ENCODE results near the gene CMIP.

CMIP gene

GRCh38 chr16:81569361-81570034, 124.9 kb downstream of the CMIP start:
- CTCF ChIA-PET = no interaction called here
- DNase-seq (ENCODE audit: extremely low spot score) = no peak
- no peak for TF ChIP-seq ZNF384 (IDR thresholded peaks at IDR 0.05)
- TF ChIP-seq ARNT (IDR thresholded peaks at IDR 0.05) = no peak
- no peak for TF ChIP-seq BHLHE40 (IDR thresholded peaks at IDR 0.05; ENCODE audit: borderline replicate concordance)
- TF ChIP-seq HDGF (IDR thresholded peaks at IDR 0.05; ENCODE audit: borderline replicate concordance) = no peak
- no peak for TF ChIP-seq FOXA1 (IDR thresholded peaks at IDR 0.05)
- TF ChIP-seq ELF4 (IDR thresholded peaks at IDR 0.05) = no peak
- no peak for TF ChIP-seq NFRKB (IDR thresholded peaks at IDR 0.05)
- no peak for TF ChIP-seq FOXK2 (IDR thresholded peaks at IDR 0.05)
- no peak for TF ChIP-seq SUZ12 (IDR thresholded peaks at IDR 0.05)
- TF ChIP-seq SP1 (IDR thresholded peaks at IDR 0.05) = no peak
- POLR2A ChIA-PET = no interaction called here

- POLR2A ChIA-PET = no interaction called here
- CTCF ChIA-PET = no interaction called here
- DNase-seq (ENCODE audit: extremely low spot score) = no peak
- no peak for TF ChIP-seq SP1 (IDR thresholded peaks at IDR 0.05)
- no peak for TF ChIP-seq NFRKB (IDR thresholded peaks at IDR 0.05)
- TF ChIP-seq ZNF384 (IDR thresholded peaks at IDR 0.05) = no peak
- TF ChIP-seq BHLHE40 (IDR thresholded peaks at IDR 0.05; ENCODE audit: borderline replicate concordance) = no peak
Measured at GRCh38 chr16:81570151-81570846, 125.7 kb downstream of the CMIP start.

- no peak for TF ChIP-seq HDGF (IDR thresholded peaks at IDR 0.05; ENCODE audit: borderline replicate concordance)
- no peak for TF ChIP-seq NFRKB (IDR thresholded peaks at IDR 0.05)
- TF ChIP-seq FOXM1 (IDR thresholded peaks at IDR 0.05; ENCODE audit: borderline replicate concordance) = no peak
- no peak for TF ChIP-seq FOXK2 (IDR thresholded peaks at IDR 0.05)
- no peak for TF ChIP-seq FOXA1 (IDR thresholded peaks at IDR 0.05)
- no peak for TF ChIP-seq PKNOX1 (IDR thresholded peaks at IDR 0.05)
- no peak for TF ChIP-seq ARNT (IDR thresholded peaks at IDR 0.05)
- no peak for TF ChIP-seq SP1 (IDR thresholded peaks at IDR 0.05)
- ChIA-PET POLR2A (no interaction called here), CTCF (no interaction called here)
- DNase-seq (ENCODE audit: extremely low spot score) = no peak
Measured at GRCh38 chr16:81571175-81571574, 126.6 kb downstream of the CMIP start.

- CTCF ChIA-PET = no interaction called here
- no peak for TF ChIP-seq SP1 (IDR thresholded peaks at IDR 0.05)
- TF ChIP-seq CTBP1 (IDR thresholded peaks at IDR 0.05; ENCODE audit: borderline replicate concordance) = no peak
- POLR2A ChIA-PET = no interaction called here
- no peak for DNase-seq (ENCODE audit: extremely low spot score)
Measured at GRCh38 chr16:81571592-81572385, 127.2 kb downstream of the CMIP start.

- ChIA-PET POLR2A (no interaction called here), CTCF (no interaction called here)
- no peak for DNase-seq (ENCODE audit: extremely low spot score)
- no peak for TF ChIP-seq L3MBTL2 (conservative IDR thresholded peaks at IDR 0.05)
- no peak for TF ChIP-seq LEF1 (IDR thresholded peaks at IDR 0.05; ENCODE audit: borderline replicate concordance)
- no peak for TF ChIP-seq PKNOX1 (IDR thresholded peaks at IDR 0.05)
- TF ChIP-seq BHLHE40 (IDR thresholded peaks at IDR 0.05; ENCODE audit: borderline replicate concordance) = no peak
- no peak for TF ChIP-seq ARNT (IDR thresholded peaks at IDR 0.05)
- TF ChIP-seq HDGF (IDR thresholded peaks at IDR 0.05; ENCODE audit: borderline replicate concordance) = no peak
- TF ChIP-seq FOXA1 (IDR thresholded peaks at IDR 0.05) = no peak
- no peak for TF ChIP-seq SP1 (IDR thresholded peaks at IDR 0.05)
- no peak for TF ChIP-seq NFRKB (IDR thresholded peaks at IDR 0.05)
- TF ChIP-seq ELF4 (IDR thresholded peaks at IDR 0.05) = no peak
- no peak for TF ChIP-seq ZNF384 (IDR thresholded peaks at IDR 0.05)
- TF ChIP-seq TARDBP (IDR thresholded peaks at IDR 0.05) = no peak
- TF ChIP-seq SUZ12 (IDR thresholded peaks at IDR 0.05) = no peak
- TF ChIP-seq FOXK2 (IDR thresholded peaks at IDR 0.05) = no peak
Measured at GRCh38 chr16:81572386-81573144, 128.0 kb downstream of the CMIP start.

- no peak for DNase-seq (ENCODE audit: extremely low spot score)
- no peak for TF ChIP-seq FOXA1 (IDR thresholded peaks at IDR 0.05)
- TF ChIP-seq SP1 (IDR thresholded peaks at IDR 0.05) = no peak
- no peak for TF ChIP-seq ARNT (IDR thresholded peaks at IDR 0.05)
- TF ChIP-seq HDGF (IDR thresholded peaks at IDR 0.05; ENCODE audit: borderline replicate concordance) = no peak
- TF ChIP-seq PKNOX1 (IDR thresholded peaks at IDR 0.05) = no peak
- no peak for TF ChIP-seq L3MBTL2 (conservative IDR thresholded peaks at IDR 0.05)
- no peak for TF ChIP-seq FOXK2 (IDR thresholded peaks at IDR 0.05)
- TF ChIP-seq FOXM1 (IDR thresholded peaks at IDR 0.05; ENCODE audit: borderline replicate concordance) = no peak
- no peak for TF ChIP-seq LEF1 (IDR thresholded peaks at IDR 0.05; ENCODE audit: borderline replicate concordance)
- TF ChIP-seq CTBP1 (IDR thresholded peaks at IDR 0.05; ENCODE audit: borderline replicate concordance) = no peak
- TF ChIP-seq TARDBP (IDR thresholded peaks at IDR 0.05) = no peak
- no peak for TF ChIP-seq NFRKB (IDR thresholded peaks at IDR 0.05)
- no peak for TF ChIP-seq ELF4 (IDR thresholded peaks at IDR 0.05)
- no peak for TF ChIP-seq ZNF384 (IDR thresholded peaks at IDR 0.05)
- TF ChIP-seq SUZ12 (IDR thresholded peaks at IDR 0.05) = no peak
- TF ChIP-seq BHLHE40 (IDR thresholded peaks at IDR 0.05; ENCODE audit: borderline replicate concordance) = no peak
- ChIA-PET POLR2A (no interaction called here), CTCF (no interaction called here)
Measured at GRCh38 chr16:81573533-81574020, 129.0 kb downstream of the CMIP start.
